ENCODE results near the gene NSMCE4A.

GRCh38 chr10:122018951-122019413 lies 44.0 kb upstream of the NSMCE4A start:
- TF ChIP-seq CTCF (IDR thresholded peaks at IDR 0.05), result no peak
- no peak for TF ChIP-seq POLR2A (IDR thresholded peaks at IDR 0.05)
- TF ChIP-seq POLR2AphosphoS5 (IDR thresholded peaks at IDR 0.05), result no peak
